CD4-positive, alpha-beta T cell (primary cell): ENCODE results near the gene NPW. TPM values are rescaled to one million over a fixed set of nuclear protein-coding genes. Genes with fewer than 3 reads are reported as not detected.

Experiments
- ATAC-seq: fragments of 200-7000 bp; cut with Tn5 transposase; one replicate; pipeline ENCODE4 v1.10.0; 2022; ENCODE audit warnings: mild to moderate bottlenecking; ENCODE audit not compliant: poor library complexity
- CTCF ChIA-PET: fragments of 350-600 bp; sonication (Branson Sonifier 250); formaldehyde crosslinking; loops from one replicate; lab custom pipeline; 2021; ENCODE audit warnings: antibody characterized with exemption, inconsistent platforms; lab: Charles Lee
- POLR2A ChIA-PET: fragments of 350-600 bp; sonication (Branson Sonifier 250); formaldehyde crosslinking; loops from one replicate; lab custom pipeline; 2021; ENCODE audit warnings: antibody characterized with exemption, inconsistent platforms; lab: Charles Lee
- DNase-seq, 14 experiments: peaks; one replicate each; pipeline ENCODE4 v3.0.0-alpha.2; 2013 to 2020; ENCODE audit warnings: mixed read lengths in 2 of 14
- H3K27ac ChIP-seq, 2 donors: one replicate each; pipeline versions ENCODE4 v1.5.1 to v1.7.0; 2013; ENCODE audit warnings: low read length in 2 of 2, low read depth in 1 of 2, mild to moderate bottlenecking in 1 of 2
- H3K27me3 ChIP-seq, 2 experiments: 1 replicate in 1 of 2; 2 replicates in 1 of 2; pipeline versions ENCODE4 v1.6.1 to v1.7.0; 2013; ENCODE audit warnings: low read length in 2 of 2, control low read depth in 1 of 2, mild to moderate bottlenecking in 1 of 2, moderate library complexity in 1 of 2; ENCODE audit not compliant: insufficient read depth in 2 of 2, control insufficient read depth in 1 of 2
- H3K36me3 ChIP-seq: one replicate; pipeline ENCODE4 v1.6.1; 2013; ENCODE audit warnings: low read length, control low read depth; ENCODE audit not compliant: insufficient read depth
- H3K4me1 ChIP-seq: one replicate; pipeline ENCODE4 v1.6.1; 2013; ENCODE audit warnings: low read length, control low read depth; ENCODE audit not compliant: insufficient read depth
- H3K4me3 ChIP-seq: one replicate; pipeline ENCODE4 v1.5.1; 2013; ENCODE audit warnings: mild to moderate bottlenecking, low read length, moderate library complexity
- H3K9me3 ChIP-seq, 2 experiments: 1 replicate in 1 of 2; 2 replicates in 1 of 2; pipeline versions ENCODE4 v1.6.1 to v1.7.0; 2013; ENCODE audit warnings: low read length in 2 of 2, mild to moderate bottlenecking in 2 of 2, control low read depth in 1 of 2, moderate library complexity in 1 of 2; ENCODE audit not compliant: control insufficient read depth in 1 of 2, insufficient read depth in 1 of 2
- H3K27ac Mint-ChIP-seq: one replicate; pipeline ENCODE4 v1.8.0; 2020; ENCODE audit warnings: mixed read lengths
- H3K27me3 Mint-ChIP-seq: one replicate; pipeline ENCODE4 v1.8.0; 2021; ENCODE audit warnings: mixed read lengths
- H3K36me3 Mint-ChIP-seq: one replicate; pipeline ENCODE4 v1.8.0; 2021; ENCODE audit warnings: low read depth, mixed read lengths
- H3K4me1 Mint-ChIP-seq: one replicate; pipeline ENCODE4 v1.8.0; 2021; ENCODE audit warnings: low read depth, mixed read lengths
- H3K4me3 Mint-ChIP-seq: one replicate; pipeline ENCODE4 v1.8.0; 2020; ENCODE audit warnings: mild to moderate bottlenecking, mixed read lengths
- H3K9me3 Mint-ChIP-seq: one replicate; pipeline ENCODE4 v1.8.0; 2020; ENCODE audit warnings: mixed read lengths
- CTCF ChIP-seq: fragments of 200-600 bp; IDR thresholded peaks from one replicate; pipeline ENCODE4 v1.8.0; 2022; ENCODE audit warnings: antibody characterized with exemption, mild to moderate bottlenecking
- intact Hi-C, 2 experiments: fragments of 100-400 bp; cut with DNase I in 1 of 2; cut with micrococcal nuclease in 1 of 2; formaldehyde crosslinking; loops; one replicate each; pipeline versions ENCODE4 v1.15.1 to v1.9.0; 2023 to 2025; cut with DNase I, micrococcal nuclease
- total RNA-seq, 174 experiments: library from RNA in 2 of 174; stranded (reverse) in 2 of 174; gene quantifications; one replicate each; pipeline ENCODE4 v1.2.3 and lab custom pipeline; 2021 to 2026

Gene NPW
- total RNA-seq, 2 experiments from 2014 or later: 0.80 TPM; not detected in 1

- TF ChIP-seq CTCF: no peak
- Histone ChIP-seq H3K36me3 (peaks cover 46% of the 10 kb centered on the region), H3K4me1 (peaks cover 50% of the 10 kb centered on the region), H3K9me3 (peaks cover 0 to 18% of the 10 kb centered on the region in 2 experiments), H3K27me3 (peaks cover 16 to 21% of the 10 kb centered on the region in 2 experiments), H3K4me3 (no peak overlapping the region), H3K27ac (no peak overlapping the region)
- ChIA-PET POLR2A (interaction anchor here (1.3 kb wide), 1 partner anchor 11 kb away, joined by 6 read pairs; the partner anchor contains the start of gene RPS2), CTCF (no interaction called here)
- ATAC-seq (no peak), DNase-seq (no peak)
- Mint-ChIP-seq H3K36me3 (peaks cover 36% of the 10 kb centered on the region), H3K4me1 (peaks cover 20% of the 10 kb centered on the region), H3K27ac (no peak overlapping the region), H3K27me3 (peaks cover 6% of the 10 kb centered on the region), H3K4me3 (peak overlapping the region; percentile 42), H3K9me3 (no peaks in the 10 kb centered on the region)
- intact Hi-C loops: no loop called here
Observed at GRCh38 chr16:1975432-1976215, 44.0 kb upstream of the NPW start.

GRCh38 chr16:1976216-1976520, 43.4 kb upstream of the NPW start:
- H3K4me1 Mint-ChIP-seq: peaks cover 15% of the 10 kb centered on the region
- H3K4me3 Mint-ChIP-seq: no peak overlapping the region
- intact Hi-C loops: no loop called here
- Histone ChIP-seq H3K9me3 (peaks cover 0 to 22% of the 10 kb centered on the region in 2 experiments), H3K4me1 (peaks cover 44% of the 10 kb centered on the region), H3K4me3 (no peak overlapping the region), H3K36me3 (peaks cover 46% of the 10 kb centered on the region), H3K27ac (no peak overlapping the region), H3K27me3 (peaks cover 21 to 26% of the 10 kb centered on the region in 2 experiments)
- ChIA-PET POLR2A (interaction anchor here (1.3 kb wide), 1 partner anchor 11 kb away, joined by 6 read pairs; the partner anchor contains the start of gene RPS2), CTCF (no interaction called here)
- no peak overlapping the region for H3K27ac Mint-ChIP-seq
- no peak for TF ChIP-seq CTCF
- DNase-seq (no peak), ATAC-seq (no peak)
- H3K9me3 Mint-ChIP-seq: no peaks in the 10 kb centered on the region
- H3K36me3 Mint-ChIP-seq: peaks cover 36% of the 10 kb centered on the region
- peaks cover 11% of the 10 kb centered on the region for H3K27me3 Mint-ChIP-seq

- CTCF ChIA-PET: no interaction called here
Observed at GRCh38 chr16:1976951-1977874, 42.4 kb upstream of the NPW start.

More at GRCh38 chr16:1976951-1977874, 42.4 kb upstream of the NPW start:
- POLR2A ChIA-PET: interaction anchor here (1.3 kb wide), 1 partner anchor 12 kb away, joined by 5 read pairs; the partner anchor contains the start of gene RPS2
- Mint-ChIP-seq H3K27ac (no peak overlapping the region), H3K4me3 (no peak overlapping the region), H3K36me3 (peaks cover 28% of the 10 kb centered on the region), H3K27me3 (peaks cover 17% of the 10 kb centered on the region), H3K9me3 (no peaks in the 10 kb centered on the region), H3K4me1 (peaks cover 6% of the 10 kb centered on the region)
- Histone ChIP-seq H3K36me3 (peaks cover 46% of the 10 kb centered on the region), H3K4me1 (peaks cover 40% of the 10 kb centered on the region), H3K27me3 (peaks cover 31 to 37% of the 10 kb centered on the region in 2 experiments), H3K9me3 (peaks cover 0 to 24% of the 10 kb centered on the region in 2 experiments), H3K4me3 (no peak overlapping the region), H3K27ac (no peak overlapping the region)
- no peak for ATAC-seq
- no peak for TF ChIP-seq CTCF
- intact Hi-C loops: no loop called here
- no peak for DNase-seq
